Measurements from ENCODE around the gene S100A12.

Gene S100A12

GRCh38 chr1:153359241-153359640 is 16.2 kb downstream of the S100A12 start:
- no peaks in the 10 kb centered on the region for H3K36me3 ChIP-seq (replicated peaks)
- in situ Hi-C loops (cut with HindIII; ENCODE audit: low pct_ligation_motif_present, low sequenced_read_pairs), result loop anchor here (25.0 kb wide), 1 partner anchor 128 kb away; no protein-coding TSS in a partner anchor
- no peak for TF ChIP-seq CTCF (IDR thresholded peaks at IDR 0.05; ENCODE audit: low read depth, low read length, missing control alignments)

GRCh38 chr1:153358691-153358975 is 16.8 kb downstream of the S100A12 start:
- H3K27ac ChIP-seq, result no peak overlapping the region
- H3K36me3 ChIP-seq (replicated peaks), result no peaks in the 10 kb centered on the region
- H3K4me3 ChIP-seq (ENCODE audit: low read depth, low read length), result no peak overlapping the region
- peaks cover 3% of the 10 kb centered on the region for H3K27me3 ChIP-seq (replicated peaks)
- in situ Hi-C loops (cut with HindIII; ENCODE audit: low pct_ligation_motif_present, low sequenced_read_pairs), result loop anchor here (25.0 kb wide), 1 partner anchor 129 kb away; no protein-coding TSS in a partner anchor
- DNase-seq, result no peak
- TF ChIP-seq CTCF (IDR thresholded peaks at IDR 0.05; ENCODE audit: low read depth, low read length, missing control alignments), result no peak

More at GRCh38 chr1:153359241-153359640, 16.2 kb downstream of the S100A12 start:
- H3K27me3 ChIP-seq (replicated peaks), result peaks cover 3% of the 10 kb centered on the region
- no peak overlapping the region for H3K4me3 ChIP-seq (ENCODE audit: low read depth, low read length)
- no peak for DNase-seq
- no peak overlapping the region for H3K27ac ChIP-seq

GRCh38 chr1:153357853-153358690 is 17.3 kb downstream of the S100A12 start, which contains the start of gene S100A9:
Gene S100A9 (plus strand): TSS chr1:153357854. CDS start chr1:153358284, 430 bp downstream.
- Histone ChIP-seq H3K27ac (no peak within 1 kb of the TSS), H3K4me3 (ENCODE audit: low read depth, low read length) (no peak within 1 kb of the TSS), H3K36me3 (replicated peaks) (no peaks in the 10 kb centered on the region), H3K27me3 (replicated peaks) (peaks cover 3% of the 10 kb centered on the region)
- no peak for TF ChIP-seq CTCF (IDR thresholded peaks at IDR 0.05; ENCODE audit: low read depth, low read length, missing control alignments)
- in situ Hi-C loops (cut with HindIII; ENCODE audit: low pct_ligation_motif_present, low sequenced_read_pairs), result loop anchor here (25.0 kb wide), 1 partner anchor 129 kb away; no protein-coding TSS in a partner anchor
- no peak for DNase-seq

DNA sequence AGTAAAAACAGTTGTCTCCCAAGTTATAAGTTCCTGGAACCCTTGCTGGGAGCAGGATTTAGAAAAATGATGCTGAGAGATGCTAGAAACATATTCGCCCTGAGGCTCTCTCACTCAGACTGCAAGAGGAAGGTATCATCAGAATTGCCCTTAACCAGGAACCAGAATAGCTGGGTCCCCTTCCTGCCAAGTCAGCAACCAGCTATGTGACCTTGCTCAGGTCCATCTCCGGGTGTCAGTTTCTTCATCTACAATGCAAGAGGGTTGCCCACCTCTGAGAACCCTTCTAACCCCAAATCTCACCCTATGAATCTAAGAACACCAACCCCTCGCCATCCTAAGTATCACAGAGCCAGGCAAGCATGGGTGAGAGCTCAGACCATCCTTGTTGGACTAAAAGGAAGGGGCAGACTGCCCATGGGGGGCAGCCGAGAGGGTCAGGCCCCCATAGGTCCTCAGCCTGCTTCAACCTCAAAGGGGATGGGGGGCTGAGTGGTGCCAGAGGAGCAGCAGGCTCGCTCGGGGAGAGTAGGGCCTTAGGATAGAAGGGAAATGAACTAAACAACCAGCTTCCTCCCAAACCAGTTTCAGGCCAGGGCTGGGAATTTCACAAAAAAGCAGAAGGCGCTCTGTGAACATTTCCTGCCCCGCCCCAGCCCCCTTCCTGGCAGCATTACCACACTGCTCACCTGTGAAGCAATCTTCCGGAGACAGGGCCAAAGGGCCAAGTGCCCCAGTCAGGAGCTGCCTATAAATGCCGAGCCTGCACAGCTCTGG is 18.2 kb downstream of the S100A12 start:
- no peak for DNase-seq
- no peak for TF ChIP-seq CTCF (IDR thresholded peaks at IDR 0.05; ENCODE audit: low read depth, low read length, missing control alignments)
- Histone ChIP-seq H3K36me3 (replicated peaks) (no peaks in the 10 kb centered on the region), H3K27me3 (replicated peaks) (peaks cover 3% of the 10 kb centered on the region), H3K4me3 (ENCODE audit: low read depth, low read length) (no peak overlapping the region), H3K27ac (no peak overlapping the region)
- in situ Hi-C loops (cut with HindIII; ENCODE audit: low pct_ligation_motif_present, low sequenced_read_pairs), result loop anchor here (25.0 kb wide), 1 partner anchor 130 kb away; no protein-coding TSS in a partner anchor

GRCh38 chr1:153356392-153357075 is 18.9 kb downstream of the S100A12 start:
- DNase-seq, result no peak
- no peak for TF ChIP-seq CTCF (IDR thresholded peaks at IDR 0.05; ENCODE audit: low read depth, low read length, missing control alignments)
- Histone ChIP-seq H3K4me3 (ENCODE audit: low read depth, low read length) (no peak overlapping the region), H3K27me3 (replicated peaks) (peaks cover 3% of the 10 kb centered on the region), H3K36me3 (replicated peaks) (no peaks in the 10 kb centered on the region), H3K27ac (no peak overlapping the region)
- in situ Hi-C loops (cut with HindIII; ENCODE audit: low pct_ligation_motif_present, low sequenced_read_pairs), result loop anchor here (25.0 kb wide), 1 partner anchor 131 kb away; no protein-coding TSS in a partner anchor
